Neural crest cell (in vitro differentiated cells): Measurements from ENCODE around the gene MTX2. TPM values are rescaled to one million over a fixed set of nuclear protein-coding genes. Genes with fewer than 3 reads are reported as not detected.

Source experiments
- DNase-seq: peaks from one replicate; pipeline ENCODE4 v3.0.0; 2021; ENCODE audit warnings: low read depth, mixed read lengths, low spot score
- H3K27ac Mint-ChIP-seq: one replicate; pipeline ENCODE4 v1.8.0; 2021; ENCODE audit warnings: mild to moderate bottlenecking, mixed read lengths; ENCODE audit not compliant: unreplicated experiment
- H3K27me3 Mint-ChIP-seq: 2 replicates; pipeline ENCODE4 v1.8.0; 2021; ENCODE audit warnings: low read depth, mild to moderate bottlenecking, mixed read lengths
- H3K36me3 Mint-ChIP-seq: 2 replicates; pipeline ENCODE4 v1.8.0; 2021; ENCODE audit warnings: low read depth, mild to moderate bottlenecking, mixed read lengths
- H3K4me1 Mint-ChIP-seq: 2 replicates; pipeline ENCODE4 v1.8.0; 2021; ENCODE audit warnings: mixed read lengths
- H3K4me3 Mint-ChIP-seq: one replicate; pipeline ENCODE4 v1.8.0; 2021; ENCODE audit warnings: mild to moderate bottlenecking, mixed read lengths
- H3K9me3 Mint-ChIP-seq: 2 replicates; pipeline ENCODE4 v1.8.0; 2021; ENCODE audit warnings: mixed read lengths
- CTCF ChIP-seq: fragments of 200-600 bp; sonication (generic); conservative IDR thresholded peaks from 2 replicates; pipeline ENCODE4 v1.5.0; 2021; ENCODE audit warnings: antibody characterized with exemption, mild to moderate bottlenecking
- total RNA-seq: library from RNA; stranded (reverse); gene quantifications from 2 replicates; pipeline ENCODE4 v1.2.1, GENCODE V29; 2021

Gene MTX2
- total RNA-seq, 1 donor from 2014 or later, result 23.7 TPM

- DNase-seq, result peak; percentile 7
- Mint-ChIP-seq H3K9me3 (no peaks in the 10 kb centered on the region), H3K4me1 (peaks cover 22% of the 10 kb centered on the region), H3K4me3 (no peak overlapping the region), H3K36me3 (peaks cover 2% of the 10 kb centered on the region), H3K27me3 (no peaks in the 10 kb centered on the region), H3K27ac (peak overlapping the region; percentile 1)
- TF ChIP-seq CTCF, result no peak
Observed at GRCh38 chr2:176325732-176326131, 56.5 kb downstream of the MTX2 start.

DNA sequence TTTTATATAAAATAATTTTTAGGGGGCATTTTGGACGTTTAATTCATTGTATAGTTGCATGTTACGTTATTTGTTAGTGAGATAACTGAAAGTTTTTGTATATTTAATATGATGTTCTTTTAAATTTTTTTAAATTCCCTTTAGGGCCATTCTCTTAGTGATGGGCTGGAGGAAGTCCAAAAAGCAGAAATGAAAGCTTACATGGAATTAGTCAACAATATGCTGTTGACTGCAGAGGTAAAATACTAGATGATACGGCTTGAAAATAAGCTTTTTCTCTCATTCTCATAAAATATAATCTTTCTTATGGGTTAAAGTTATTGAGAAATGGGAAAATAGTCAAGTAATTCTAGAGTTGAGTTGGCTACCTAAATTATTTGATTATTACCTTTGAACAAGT lies 58.9 kb downstream of the MTX2 start:
- Mint-ChIP-seq H3K4me1 (peaks cover 17% of the 10 kb centered on the region), H3K9me3 (no peaks in the 10 kb centered on the region), H3K27me3 (no peaks in the 10 kb centered on the region), H3K4me3 (no peak overlapping the region), H3K27ac (no peak overlapping the region), H3K36me3 (peaks cover 6% of the 10 kb centered on the region)
- no peak for DNase-seq
- no peak for TF ChIP-seq CTCF

- DNase-seq, result no peak
- Mint-ChIP-seq H3K4me3 (no peak overlapping the region), H3K4me1 (peaks cover 6% of the 10 kb centered on the region), H3K27ac (no peak overlapping the region), H3K9me3 (no peaks in the 10 kb centered on the region), H3K27me3 (no peaks in the 10 kb centered on the region), H3K36me3 (peaks cover 6% of the 10 kb centered on the region)
- TF ChIP-seq CTCF, result no peak
Observed at GRCh38 chr2:176330612-176331011, 61.4 kb downstream of the MTX2 start.

- Mint-ChIP-seq H3K4me1 (no peaks in the 10 kb centered on the region), H3K4me3 (no peak overlapping the region), H3K9me3 (no peaks in the 10 kb centered on the region), H3K36me3 (peaks cover 6% of the 10 kb centered on the region), H3K27ac (no peak overlapping the region), H3K27me3 (no peaks in the 10 kb centered on the region)
- DNase-seq, result no peak
- no peak for TF ChIP-seq CTCF
Observed at GRCh38 chr2:176331646-176332045, 62.4 kb downstream of the MTX2 start.

- TF ChIP-seq CTCF, result no peak
- DNase-seq, result no peak
- Mint-ChIP-seq H3K4me3 (no peak overlapping the region), H3K4me1 (no peaks in the 10 kb centered on the region), H3K27me3 (no peaks in the 10 kb centered on the region), H3K27ac (no peak overlapping the region), H3K36me3 (peaks cover 18% of the 10 kb centered on the region), H3K9me3 (no peaks in the 10 kb centered on the region)
Observed at GRCh38 chr2:176334729-176335128, 65.5 kb downstream of the MTX2 start.

DNA sequence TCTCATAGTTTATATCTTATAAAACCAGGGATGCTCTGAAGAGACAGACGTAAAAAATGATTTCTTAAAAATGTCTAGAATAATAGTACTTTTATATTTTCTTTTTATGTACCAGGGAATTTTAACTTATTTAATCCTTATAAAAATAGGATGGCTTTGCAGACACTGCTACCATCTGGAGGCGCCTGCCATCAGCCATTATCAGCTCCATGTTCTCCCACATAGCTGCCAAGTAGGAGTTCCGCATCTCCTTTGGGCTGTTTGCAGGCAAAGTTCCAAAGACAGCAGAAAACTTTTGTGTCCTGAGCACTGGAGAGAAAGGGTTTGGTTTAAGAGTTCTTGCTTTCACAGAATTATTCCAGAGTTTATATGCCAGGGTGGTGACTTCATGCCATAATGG lies 69.2 kb downstream of the MTX2 start:
- H3K27me3 Mint-ChIP-seq, result no peaks in the 10 kb centered on the region
- no peak overlapping the region for H3K27ac Mint-ChIP-seq
- no peak overlapping the region for H3K4me3 Mint-ChIP-seq
- H3K36me3 Mint-ChIP-seq, result peaks cover 12% of the 10 kb centered on the region
- no peaks in the 10 kb centered on the region for H3K4me1 Mint-ChIP-seq
- no peak for TF ChIP-seq CTCF
- no peak for DNase-seq
- H3K9me3 Mint-ChIP-seq, result peaks cover 2% of the 10 kb centered on the region
